K562 (cell line): Measurements from ENCODE around the gene HOXC4. TPM values are rescaled to one million over a fixed set of nuclear protein-coding genes. Genes with fewer than 3 reads are reported as not detected.

ENCODE experiments used
- ATAC-seq: fragments of 200-7000 bp; cut with Tn5 transposase; 3 replicates; pipeline ENCODE4 v1.9.1; 2020; ENCODE audit warnings: moderate library complexity
- BruUV-seq: library from RNA; stranded (reverse); fragments of 400-500 nt; replicated peaks from 2 replicates; lab custom pipeline; 2021; lab: Mats Ljungman, UMichigan
- CTCF ChIA-PET: fragments of 300-600 bp; formaldehyde crosslinking; extraction: SDS; loops from one replicate; lab custom pipeline; 2021; ENCODE audit warnings: low intra/inter-chr PET ratio; lab: Yijun Ruan, JAX
- POLR2A ChIA-PET: fragments of 300-600, 350-650 bp; sonication (Branson Sonifier 250); formaldehyde crosslinking; extraction: SDS; loops from one replicate; lab custom pipeline; 2021; ENCODE audit warnings: antibody characterized with exemption, inconsistent platforms; lab: Yijun Ruan, JAX
- DNase-seq, 4 experiments: peaks; one replicate each; pipeline versions ENCODE4 v3.0.0 to v3.0.0-alpha.2; 2011 to 2018; ENCODE audit warnings: low spot score in 3 of 4, mixed read lengths in 3 of 4; ENCODE audit errors: extremely low read depth in 1 of 4
- FAIRE-seq: peaks from 2 replicates; lab custom pipeline; 2011; peaks lifted over from hg19 to GRCh38; lab: Jason Lieb, UNC
- H2AFZ ChIP-seq: 2 replicates; pipeline ENCODE4 v1.6.0; 2011; ENCODE audit warnings: low read depth, low read length, control low read depth, inconsistent platforms
- H3K27ac ChIP-seq: fragments of 200-600 bp; 3 replicates; pipeline ENCODE4 v1.8.0; 2011; ENCODE audit warnings: low read depth, mild to moderate bottlenecking, control low read depth, inconsistent platforms, low read length, moderate library complexity, mixed read lengths; ENCODE audit errors: extremely low read depth
- H3K27me3 ChIP-seq, 2 experiments: fragments of 300-600 bp in 1 of 2; 2 replicates in 1 of 2; 3 replicates in 1 of 2; pipeline versions ENCODE4 v1.6.0 to v1.8.0; 2011; ENCODE audit warnings: inconsistent platforms in 2 of 2, low read length in 2 of 2, mild to moderate bottlenecking in 1 of 2, mixed read lengths in 1 of 2, moderate library complexity in 1 of 2; ENCODE audit not compliant: control insufficient read depth in 2 of 2, insufficient read depth in 2 of 2
- H3K36me3 ChIP-seq: fragments of 300-600 bp; 3 replicates; pipeline ENCODE4 v1.8.0; 2011; ENCODE audit warnings: mild to moderate bottlenecking, low read length, inconsistent platforms; ENCODE audit not compliant: control insufficient read depth, insufficient read depth
- H3K4me1 ChIP-seq, 2 experiments: fragments of 200-600 bp in 1 of 2; replicated peaks in 1 of 2; 2 replicates in 1 of 2; 3 replicates in 1 of 2; pipeline versions ENCODE4 v1.5.1 to v1.8.0; 2011; ENCODE audit warnings: inconsistent platforms in 2 of 2, low read length in 2 of 2, mild to moderate bottlenecking in 1 of 2, mixed read lengths in 1 of 2, moderate library complexity in 1 of 2; ENCODE audit not compliant: control insufficient read depth in 2 of 2, insufficient read depth in 2 of 2
- H3K4me2 ChIP-seq: 2 replicates; pipeline ENCODE4 v1.6.1; 2011; ENCODE audit warnings: low read length, control low read depth, inconsistent platforms, mixed read lengths; ENCODE audit not compliant: insufficient read depth
- H3K4me3 ChIP-seq: fragments of 200-600 bp; sonication (generic), shearing (Covaris generic); 2 replicates; pipeline ENCODE4 v1.5.1; 2016; ENCODE audit warnings: control low read depth, inconsistent platforms
- H3K79me2 ChIP-seq: fragments of 200-600 bp; 3 replicates; pipeline ENCODE4 v1.8.0; 2011; ENCODE audit warnings: low read length, inconsistent platforms; ENCODE audit not compliant: control insufficient read depth, insufficient read depth
- H3K9ac ChIP-seq, 2 experiments: 2 replicates each; pipeline versions ENCODE4 v1.6.0 to v1.6.1; 2011; ENCODE audit warnings: low read depth in 2 of 2, low read length in 2 of 2, control low read depth in 1 of 2, inconsistent platforms in 1 of 2, mild to moderate bottlenecking in 1 of 2, mixed read lengths in 1 of 2; ENCODE audit not compliant: insufficient read depth in 1 of 2
- H3K9me1 ChIP-seq: one replicate; pipeline ENCODE4 v1.6.0; 2011; ENCODE audit warnings: inconsistent platforms, mild to moderate bottlenecking, low read length, moderate library complexity; ENCODE audit not compliant: control insufficient read depth, insufficient read depth
- H3K9me3 ChIP-seq: replicated peaks from 2 replicates; pipeline ENCODE4 v1.5.1; 2011; ENCODE audit warnings: low read depth, low read length, inconsistent platforms; ENCODE audit not compliant: control insufficient read depth, insufficient read depth
- H4K20me1 ChIP-seq: replicated peaks from 2 replicates; pipeline ENCODE4 v1.6.1; 2011; ENCODE audit warnings: low read length, inconsistent platforms, mixed read lengths; ENCODE audit not compliant: control insufficient read depth, insufficient read depth
- FOXP4 ChIP-seq: sonication (generic); formaldehyde crosslinking; IDR thresholded peaks from 2 replicates; pipeline ENCODE4 v1.8.0; 2022; ENCODE audit warnings: mild to moderate bottlenecking, missing genetic modification reagents, borderline replicate concordance
- KAT2B ChIP-seq: IDR thresholded peaks from one replicate; pipeline ENCODE4 v1.6.1; 2012; ENCODE audit warnings: low read depth, mild to moderate bottlenecking, control low read depth, inconsistent platforms, low read length, moderate library complexity
- WGBS: fragments of 100-300 bp; shearing (Covaris generic); methylation state at CpG from one replicate; pipeline ENCODE4 v1.1.6; 2016; ENCODE audit warnings: low coverage, mixed read lengths; ENCODE audit not compliant: insufficient coverage; ENCODE audit errors: missing lambda C conversion rate; 5-methylcytosine and 5-hydroxymethylcytosine counted together
- in situ Hi-C: fragments of 300-500 bp; cut with MboI; formaldehyde crosslinking; loops from 4 replicates; pipeline ENCODE4 v1.15.0; 2018; ENCODE audit warnings: inconsistent platforms, mixed read lengths
- intact Hi-C: fragments of 100-400 bp; cut with micrococcal nuclease; formaldehyde crosslinking; loops from 2 replicates; pipeline ENCODE4 v1.14.2; 2022
- polyA plus RNA-seq, 8 experiments: library from polyadenylated mRNA; depleted of rRNA in 4 of 8; stranded (reverse) in 5 of 8; unstranded in 3 of 8; fragments of >200 nt; fragmentation: Nextera tagmentation in 2 of 8; fragmentation: Illumina TruSeq in 1 of 8; extraction: Ambion mirVana in 2 of 8; extraction: Trizol in 1 of 8; gene quantifications; 2 replicates each; pipeline versions ENCODE4 v1.2.1 to v1.2.3, GENCODE V29; 2011 to 2014; ENCODE audit warnings: inconsistent platforms in 1 of 8, missing spikeins in 1 of 8
- total RNA-seq, 7 experiments: library from RNA; depleted of rRNA in 6 of 7; stranded (reverse); fragments of >200 nt in 6 of 7; fragmentation: Illumina TruSeq in 2 of 7; extraction: Trizol in 2 of 7; gene quantifications; 2 replicates each; pipeline versions ENCODE4 v1.2.1 to v1.2.3, GENCODE V29; 2011 to 2021; ENCODE audit warnings: low replicate concordance in 1 of 7

Gene HOXC4
- total and polyA plus RNA-seq, 9 of the 15 experiments (the other 6 are each of a cell fraction or from before 2014, with no cell fraction given), result 0.06 to 1.5 (median 0.44) TPM; not detected in 1

- ChIA-PET CTCF (no interaction called here), POLR2A (interaction anchor here (0.8 kb wide), 1 partner anchor 13 kb away, joined by 3 read pairs; no protein-coding TSS in a partner anchor)
- H3K4me2 ChIP-seq, result no peak overlapping the region
- no TSS peak for BruUV-seq
- intact Hi-C loops (no loop called here), in situ Hi-C loops (no loop called here)
- no peak overlapping the region for H3K4me3 ChIP-seq
- no peaks in the 10 kb centered on the region for H3K27me3 ChIP-seq
- TF ChIP-seq FOXP4 (CRISPR knock-in tag) (no peak), KAT2B (no peak)
- H3K36me3 ChIP-seq, result peaks cover 2% of the 10 kb centered on the region; the same call in 1 of the 3 replicates
- H2AFZ ChIP-seq, result no peak overlapping the region
- H3K79me2 ChIP-seq, result no peaks in the 10 kb centered on the region
- no peaks in the 10 kb centered on the region for H3K9me3 ChIP-seq
- ATAC-seq, result no peak
- no peak for FAIRE-seq
- WGBS, result 80% methylated on average over 6 of the region's 7 CpGs
- no peak overlapping the region for H3K9ac ChIP-seq
- peaks cover 3 to 25% of the 10 kb centered on the region in 2 experiments; a peak in 3 of 5 replicates for H3K4me1 ChIP-seq
- no peak overlapping the region for H3K27ac ChIP-seq
- DNase-seq, result no peak
- H4K20me1 ChIP-seq, result no peaks in the 10 kb centered on the region
- no peaks in the 10 kb centered on the region for H3K9me1 ChIP-seq
These were observed 23.2 kb upstream of the HOXC4 start for GRCh38 chr12:54030442-54030801.
